ENCODE results near the gene P2RY8.

P2RY8 gene

DNA sequence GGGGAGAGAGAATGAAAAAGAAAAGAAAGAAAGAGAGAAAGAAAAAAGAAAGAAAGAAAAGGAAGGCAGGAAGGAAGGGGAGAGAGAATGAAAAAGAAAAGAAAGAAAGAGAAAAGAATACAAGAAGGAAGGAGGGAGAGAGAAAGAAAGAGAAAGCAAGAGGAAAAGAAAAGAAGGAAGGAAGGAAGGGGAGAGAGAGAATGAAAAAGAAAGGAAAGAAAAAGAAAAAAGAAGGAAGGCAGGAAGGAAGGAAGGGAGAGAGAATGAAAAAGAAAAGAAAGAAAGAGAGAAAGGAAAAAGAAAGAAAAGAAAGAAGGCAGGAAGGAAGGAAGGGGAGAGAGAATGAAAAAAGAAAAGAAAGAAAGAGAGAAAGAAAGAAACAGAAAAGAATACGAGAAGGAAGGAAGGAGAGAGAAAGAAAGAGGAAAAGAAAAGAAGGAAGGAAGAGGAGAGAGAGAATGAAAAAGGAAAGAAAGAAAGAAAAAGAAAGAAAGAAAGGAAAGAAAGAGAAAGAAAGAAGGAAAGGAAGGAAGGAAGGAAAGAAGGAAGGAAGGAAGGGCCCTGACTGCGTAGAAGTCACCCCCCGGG lies 15.1 kb upstream of the P2RY8 start:
- H3K4me3 ChIP-seq (replicated peaks; ENCODE audit: insufficient read depth, low read length) = no peak overlapping the region
- H3K27ac ChIP-seq (replicated peaks) = no peak overlapping the region
- no peaks in the 10 kb centered on the region for H3K27me3 ChIP-seq (ENCODE audit: insufficient read depth, poor library complexity, severe bottlenecking)
- no peak for DNase-seq (ENCODE audit: low read depth in 1 of 2, low spot score in 1 of 2)
- no peak for TF ChIP-seq SPI1 (IDR thresholded peaks at IDR 0.05; ENCODE audit: borderline replicate concordance, low read depth)
- no peak for TF ChIP-seq REST (IDR thresholded peaks at IDR 0.05; ENCODE audit: insufficient replicate concordance, low read depth)
- no peak for TF ChIP-seq POLR2AphosphoS5 (IDR thresholded peaks at IDR 0.05; ENCODE audit: low read depth)
- TF ChIP-seq CTCF (IDR thresholded peaks at IDR 0.05; ENCODE audit: insufficient read depth, low read length) = no peak
- no peak for TF ChIP-seq GABPA (IDR thresholded peaks at IDR 0.05; ENCODE audit: low read depth)

DNA sequence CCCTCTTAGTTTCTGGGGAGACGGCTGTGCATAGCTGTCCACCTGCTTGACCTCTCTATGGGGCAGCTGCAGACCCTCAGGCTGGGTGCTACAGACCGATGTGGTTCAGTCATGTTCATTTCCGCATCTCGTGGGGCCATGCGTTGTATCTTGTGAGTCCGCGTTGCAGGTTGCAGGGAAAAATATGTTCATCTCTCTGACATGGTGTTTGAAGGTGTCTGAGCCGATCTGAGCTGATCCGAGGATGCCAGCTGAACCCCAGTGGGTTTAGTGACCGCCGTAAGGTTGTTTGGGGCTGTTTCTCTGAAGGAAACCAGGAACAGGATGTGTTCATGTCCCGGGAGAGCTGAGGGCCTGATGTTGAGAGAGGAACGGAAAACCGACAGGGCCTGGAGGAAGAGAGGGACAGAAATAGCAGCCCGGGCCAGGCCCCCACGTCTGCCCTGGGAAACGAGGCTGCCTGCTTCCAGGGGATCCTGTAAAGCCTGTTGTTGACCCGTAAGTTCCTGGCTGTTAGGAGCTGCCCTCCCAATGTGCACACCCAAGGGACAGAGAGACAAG lies 9.8 kb upstream of the P2RY8 start:
- Histone ChIP-seq H3K27me3 (ENCODE audit: insufficient read depth, poor library complexity, severe bottlenecking) (no peaks in the 10 kb centered on the region), H3K27ac (replicated peaks) (no peak overlapping the region), H3K4me3 (replicated peaks; ENCODE audit: insufficient read depth, low read length) (no peak overlapping the region)
- TF ChIP-seq GABPA (IDR thresholded peaks at IDR 0.05; ENCODE audit: low read depth) (no peak), REST (IDR thresholded peaks at IDR 0.05; ENCODE audit: insufficient replicate concordance, low read depth) (no peak), CTCF (IDR thresholded peaks at IDR 0.05; ENCODE audit: insufficient read depth, low read length) (no peak), SPI1 (IDR thresholded peaks at IDR 0.05; ENCODE audit: borderline replicate concordance, low read depth) (no peak), POLR2AphosphoS5 (IDR thresholded peaks at IDR 0.05; ENCODE audit: low read depth) (no peak)
- no peak for DNase-seq (ENCODE audit: low read depth in 1 of 2, low spot score in 1 of 2)

- Histone ChIP-seq H3K27ac (replicated peaks) (no peak overlapping the region), H3K4me3 (replicated peaks; ENCODE audit: insufficient read depth, low read length) (no peak overlapping the region), H3K27me3 (ENCODE audit: insufficient read depth, poor library complexity, severe bottlenecking) (no peaks in the 10 kb centered on the region)
- no peak for DNase-seq (ENCODE audit: low read depth in 1 of 2, low spot score in 1 of 2)
- no peak for TF ChIP-seq SPI1 (IDR thresholded peaks at IDR 0.05; ENCODE audit: borderline replicate concordance, low read depth)
- TF ChIP-seq GABPA (IDR thresholded peaks at IDR 0.05; ENCODE audit: low read depth) = no peak
- TF ChIP-seq REST (IDR thresholded peaks at IDR 0.05; ENCODE audit: insufficient replicate concordance, low read depth) = no peak
- no peak for TF ChIP-seq CTCF (IDR thresholded peaks at IDR 0.05; ENCODE audit: insufficient read depth, low read length)
- no peak for TF ChIP-seq POLR2AphosphoS5 (IDR thresholded peaks at IDR 0.05; ENCODE audit: low read depth)
These were observed 8.9 kb upstream of the P2RY8 start for GRCh38 chrX:1545776-1546408.
